ENCODE measurements around the gene HYDIN.

The HYDIN gene

DNA sequence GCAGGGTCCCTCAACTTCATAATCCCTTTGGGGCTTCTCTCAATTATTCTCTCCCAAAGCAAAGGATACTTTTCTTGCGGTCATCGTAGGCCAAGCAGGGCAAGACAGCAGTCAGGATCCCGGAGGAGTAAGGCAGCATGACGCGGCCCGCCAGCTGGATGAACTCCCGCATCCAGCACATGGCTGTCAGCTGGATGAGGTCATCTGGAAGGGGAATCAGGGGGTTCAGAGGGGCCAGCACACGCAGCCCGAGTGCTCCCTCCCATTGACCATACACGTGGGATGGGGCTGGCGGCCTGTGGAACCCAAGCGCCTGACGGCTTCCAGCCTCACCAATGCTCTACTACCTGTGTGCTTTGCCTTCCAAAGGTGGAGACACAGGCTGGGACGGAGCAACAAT, 448.7 kb downstream of the HYDIN start:
- no peak overlapping the region for H3K4me3 ChIP-seq (ENCODE audit: low read depth, low read length)
- TF ChIP-seq, protein P1, sequence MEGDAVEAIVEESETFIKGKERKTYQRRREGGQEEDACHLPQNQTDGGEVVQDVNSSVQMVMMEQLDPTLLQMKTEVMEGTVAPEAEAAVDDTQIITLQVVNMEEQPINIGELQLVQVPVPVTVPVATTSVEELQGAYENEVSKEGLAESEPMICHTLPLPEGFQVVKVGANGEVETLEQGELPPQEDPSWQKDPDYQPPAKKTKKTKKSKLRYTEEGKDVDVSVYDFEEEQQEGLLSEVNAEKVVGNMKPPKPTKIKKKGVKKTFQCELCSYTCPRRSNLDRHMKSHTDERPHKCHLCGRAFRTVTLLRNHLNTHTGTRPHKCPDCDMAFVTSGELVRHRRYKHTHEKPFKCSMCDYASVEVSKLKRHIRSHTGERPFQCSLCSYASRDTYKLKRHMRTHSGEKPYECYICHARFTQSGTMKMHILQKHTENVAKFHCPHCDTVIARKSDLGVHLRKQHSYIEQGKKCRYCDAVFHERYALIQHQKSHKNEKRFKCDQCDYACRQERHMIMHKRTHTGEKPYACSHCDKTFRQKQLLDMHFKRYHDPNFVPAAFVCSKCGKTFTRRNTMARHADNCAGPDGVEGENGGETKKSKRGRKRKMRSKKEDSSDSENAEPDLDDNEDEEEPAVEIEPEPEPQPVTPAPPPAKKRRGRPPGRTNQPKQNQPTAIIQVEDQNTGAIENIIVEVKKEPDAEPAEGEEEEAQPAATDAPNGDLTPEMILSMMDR (IDR thresholded peaks at IDR 0.05; ENCODE audit: borderline replicate concordance, insufficient read depth, low read depth, low read length) = no peak

DNA sequence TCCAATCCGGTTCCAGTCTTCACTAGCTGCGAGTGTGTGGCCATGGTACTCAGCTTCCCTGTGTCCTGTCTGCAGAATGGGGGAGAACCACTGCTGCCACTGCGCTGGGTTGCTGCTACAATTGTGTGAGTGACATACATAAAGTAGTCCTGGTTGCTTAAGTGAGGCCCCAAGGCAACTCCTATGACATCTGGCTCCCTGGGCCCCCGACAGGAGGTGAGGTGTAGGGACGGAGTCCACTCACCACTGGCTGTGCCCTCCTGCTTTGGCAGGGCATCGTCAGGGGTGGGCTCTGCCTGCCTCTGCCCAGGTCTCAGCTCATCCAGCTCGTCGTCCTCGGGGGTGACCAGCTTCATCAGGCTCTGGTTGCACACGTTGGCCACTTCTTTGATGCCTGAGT, 450.0 kb downstream of the HYDIN start:
- TF ChIP-seq, protein P1 (IDR thresholded peaks at IDR 0.05; ENCODE audit: borderline replicate concordance, insufficient read depth, low read depth, low read length) = no peak
- H3K4me3 ChIP-seq (ENCODE audit: low read depth, low read length) = no peak overlapping the region

DNA sequence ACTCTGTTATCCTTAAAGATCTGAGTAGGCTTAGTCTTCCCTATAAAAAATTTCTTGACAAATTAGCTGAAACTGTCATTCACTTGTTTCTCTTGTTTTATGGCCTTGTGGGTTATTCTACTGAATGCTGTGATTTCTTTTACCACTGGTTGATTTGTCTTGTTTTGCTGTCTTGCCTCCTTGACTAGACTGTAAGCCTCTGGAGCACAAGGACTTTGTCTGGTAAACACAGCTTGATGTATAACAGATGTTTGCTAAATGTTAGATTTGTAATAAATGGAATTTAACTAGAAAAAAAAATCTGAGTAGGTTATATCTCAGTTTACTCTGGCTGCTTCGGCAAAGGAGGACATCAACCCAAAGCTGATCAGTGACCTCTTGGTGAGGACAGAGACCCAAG, 451.2 kb downstream of the HYDIN start:
- H3K4me3 ChIP-seq (ENCODE audit: low read depth, low read length) = no peak overlapping the region
- TF ChIP-seq, protein P1 (IDR thresholded peaks at IDR 0.05; ENCODE audit: borderline replicate concordance, insufficient read depth, low read depth, low read length) = no peak

DNA sequence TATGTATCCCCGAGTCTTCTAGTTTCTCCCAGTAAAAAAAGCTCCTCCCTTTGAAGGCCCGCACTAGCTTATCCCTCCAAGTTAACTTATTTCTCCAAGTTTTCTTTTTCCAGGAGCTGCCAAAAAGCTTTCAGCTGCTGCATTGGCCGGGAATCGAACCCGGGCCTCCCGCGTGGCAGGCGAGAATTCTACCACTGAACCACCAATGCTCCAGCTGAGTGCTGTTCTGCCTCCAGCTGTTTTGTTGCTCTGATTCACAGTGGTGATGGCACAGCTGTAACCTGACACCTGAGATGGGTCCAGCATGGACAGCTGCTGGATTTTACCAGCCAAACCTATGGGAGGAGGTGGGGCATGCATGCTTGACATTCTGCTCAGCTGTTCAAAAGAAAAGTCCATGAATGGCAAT, 451.6 kb downstream of the HYDIN start:
- TF ChIP-seq, protein P1 (IDR thresholded peaks at IDR 0.05; ENCODE audit: borderline replicate concordance, insufficient read depth, low read depth, low read length) = no peak

DNA sequence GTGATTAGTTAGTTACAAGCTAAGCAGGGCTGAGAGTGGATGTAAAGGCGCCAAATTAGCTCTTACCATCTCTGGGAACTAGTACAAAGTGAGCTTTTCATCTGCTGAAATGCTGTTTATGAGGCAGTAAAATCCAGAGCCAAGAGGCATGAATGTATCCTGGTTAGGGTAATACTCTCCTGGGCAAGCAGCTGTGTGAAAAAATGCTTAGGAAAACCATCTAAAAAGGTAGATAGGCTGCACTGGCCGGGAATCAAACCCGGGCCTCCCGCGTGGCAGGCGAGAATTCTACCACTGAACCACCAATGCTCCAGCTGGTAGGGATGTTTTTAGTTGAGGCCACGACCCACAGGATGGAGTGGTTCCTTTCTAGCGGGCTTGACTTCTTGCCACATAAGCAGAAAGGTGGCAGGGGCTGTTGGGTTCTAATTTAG, 452.5 kb downstream of the HYDIN start:
- H3K4me3 ChIP-seq (ENCODE audit: low read depth, low read length) = no peak overlapping the region
- TF ChIP-seq, protein P1 (IDR thresholded peaks at IDR 0.05; ENCODE audit: borderline replicate concordance, insufficient read depth, low read depth, low read length) = no peak

More for the DNA sequence above, 451.6 kb downstream of the HYDIN start:
- H3K4me3 ChIP-seq (ENCODE audit: low read depth, low read length) = no peak overlapping the region

DNA sequence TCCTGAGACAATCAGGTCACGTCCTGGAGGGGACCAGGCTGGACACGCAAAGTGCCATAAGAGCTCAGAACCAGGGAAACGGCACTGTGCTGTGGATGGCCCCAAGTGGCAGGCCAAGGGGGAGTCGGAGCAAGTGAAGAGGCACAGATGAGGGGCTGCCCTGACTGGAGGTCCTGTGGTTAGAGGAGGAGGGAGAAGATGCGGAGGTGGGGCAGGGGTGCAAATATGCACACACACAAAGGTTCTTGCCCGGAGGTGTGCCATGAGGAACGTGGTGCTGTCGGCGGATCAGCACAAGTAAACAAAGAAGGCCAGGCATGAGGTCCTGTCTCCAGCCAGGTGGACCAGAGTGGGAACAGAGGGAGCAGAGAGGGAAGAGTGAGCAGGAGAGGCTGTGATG, 453.0 kb downstream of the HYDIN start:
- H3K4me3 ChIP-seq (ENCODE audit: low read depth, low read length) = no peak overlapping the region
- TF ChIP-seq, protein P1 (IDR thresholded peaks at IDR 0.05; ENCODE audit: borderline replicate concordance, insufficient read depth, low read depth, low read length) = no peak

DNA sequence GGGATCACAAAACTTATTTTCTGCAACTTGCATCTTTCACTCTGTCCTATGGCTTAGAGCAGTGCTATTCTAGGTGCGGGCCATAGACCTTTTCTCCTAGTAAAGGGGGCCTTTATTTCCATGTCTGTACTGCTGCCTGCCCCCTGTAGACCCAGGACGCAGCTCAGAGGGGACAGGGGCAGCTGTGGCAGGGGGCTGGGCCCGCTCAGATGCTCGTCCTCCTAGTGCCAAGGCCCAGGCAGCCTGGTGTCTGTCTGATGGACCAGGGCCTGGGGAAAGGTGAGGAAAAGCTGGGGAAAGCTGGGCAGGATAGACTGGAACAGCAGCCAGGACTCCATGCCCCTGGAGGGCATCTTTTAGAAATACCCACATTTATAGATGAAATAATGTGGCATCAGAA, 455.1 kb downstream of the HYDIN start:
- TF ChIP-seq, protein P1 (IDR thresholded peaks at IDR 0.05; ENCODE audit: borderline replicate concordance, insufficient read depth, low read depth, low read length) = no peak
- no peak overlapping the region for H3K4me3 ChIP-seq (ENCODE audit: low read depth, low read length)
